ENCODE measurements around the gene FBLN5. TPM values are rescaled to one million over a fixed set of nuclear protein-coding genes. Genes with fewer than 3 reads are reported as not detected.

FBLN5 gene
- total RNA-seq, 1 experiment from 2014 or later: 0.23 TPM

GRCh38 chr14:91879196-91879595 lies 68.3 kb downstream of the FBLN5 start:
- in situ Hi-C loops (cut with HindIII; ENCODE audit: low pct_unique_long_range_greater_than_20kb, low sequenced_read_pairs) (no loop called here), intact Hi-C loops (cut with micrococcal nuclease; ENCODE audit: unreplicated experiment) (no loop called here)
- CTCF ChIA-PET: no interaction called here
- no peak overlapping the region for H3K27ac ChIP-seq (ENCODE audit: low read length)
- no peaks in the 10 kb centered on the region for H3K9me3 ChIP-seq (ENCODE audit: control insufficient read depth, insufficient read depth, low read depth, low read length)
- H3K27me3 ChIP-seq (ENCODE audit: control insufficient read depth, insufficient read depth, low read length): no peaks in the 10 kb centered on the region
- TF ChIP-seq REST (IDR thresholded peaks at IDR 0.05; ENCODE audit: insufficient read depth in 1 of 2, low read depth in 2 of 2, low read length in 1 of 2) (no peak), SIN3A (IDR thresholded peaks at IDR 0.05; ENCODE audit: borderline replicate concordance, insufficient read depth, low read depth, low read length) (no peak), CTCF (IDR thresholded peaks at IDR 0.05) (no peak), TCF7L2 (IDR thresholded peaks at IDR 0.05; ENCODE audit: low read depth, low read length) (no peak), POLR2AphosphoS5 (IDR thresholded peaks at IDR 0.05; ENCODE audit: low read depth, low read length) (no peak)
- H3K36me3 ChIP-seq (ENCODE audit: control insufficient read depth, insufficient read depth, low read length): no peaks in the 10 kb centered on the region
- ATAC-seq: no peak
- H3K4me3 ChIP-seq (ENCODE audit: low read depth in 2 of 2, low read length in 2 of 2): no peak overlapping the region
- no peak for DNase-seq (ENCODE audit: low read depth, low spot score)
- H3K4me1 ChIP-seq (ENCODE audit: control insufficient read depth, insufficient read depth, low read length): no peaks in the 10 kb centered on the region
- no TSS peak for BruUV-seq (replicated peaks)
- POLR2A ChIA-PET: no interaction called here

- DNase-seq (ENCODE audit: low read depth, low spot score) (no peak), ATAC-seq (no peak)
- in situ Hi-C loops (cut with HindIII; ENCODE audit: low pct_unique_long_range_greater_than_20kb, low sequenced_read_pairs) (no loop called here), intact Hi-C loops (cut with micrococcal nuclease; ENCODE audit: unreplicated experiment) (no loop called here)
- TF ChIP-seq REST (IDR thresholded peaks at IDR 0.05; ENCODE audit: insufficient read depth in 1 of 2, low read depth in 2 of 2, low read length in 1 of 2): no peak
- TF ChIP-seq SIN3A (IDR thresholded peaks at IDR 0.05; ENCODE audit: borderline replicate concordance, insufficient read depth, low read depth, low read length): no peak
- no peak for TF ChIP-seq CTCF (IDR thresholded peaks at IDR 0.05)
- TF ChIP-seq TCF7L2 (IDR thresholded peaks at IDR 0.05; ENCODE audit: low read depth, low read length): no peak
- TF ChIP-seq POLR2AphosphoS5 (IDR thresholded peaks at IDR 0.05; ENCODE audit: low read depth, low read length): no peak
- BruUV-seq (replicated peaks): no TSS peak
- Histone ChIP-seq H3K4me3 (ENCODE audit: low read depth in 2 of 2, low read length in 2 of 2) (no peak overlapping the region), H3K36me3 (ENCODE audit: control insufficient read depth, insufficient read depth, low read length) (no peaks in the 10 kb centered on the region), H3K9me3 (ENCODE audit: control insufficient read depth, insufficient read depth, low read depth, low read length) (no peaks in the 10 kb centered on the region), H3K27me3 (ENCODE audit: control insufficient read depth, insufficient read depth, low read length) (no peaks in the 10 kb centered on the region), H3K27ac (ENCODE audit: low read length) (no peak overlapping the region), H3K4me1 (ENCODE audit: control insufficient read depth, insufficient read depth, low read length) (no peaks in the 10 kb centered on the region)
- ChIA-PET POLR2A (no interaction called here), CTCF (no interaction called here)
Measured at GRCh38 chr14:91878274-91878673, 69.2 kb downstream of the FBLN5 start.

Measured in Panc1 (cell line).